ENCODE results near the gene SHLD1. TPM values are rescaled to one million over a fixed set of nuclear protein-coding genes. Genes with fewer than 3 reads are reported as not detected.
"Not testable (repeated sequence)": the region's sequence is repeated elsewhere in the genome, so short reads cannot be mapped to it uniquely, and the experiment has no call there.

SHLD1 gene
- total RNA-seq, 2 donors from 2014 or later, result 8.9 to 9.3 TPM

GRCh38 chr20:5803754-5804303, 53.6 kb downstream of the SHLD1 start:
- not testable (repeated sequence) for ATAC-seq, DNase-seq
- intact Hi-C loops (cut with DNase I), result loop anchor here in 1 of 2 donors (10.0 kb wide), 1 partner anchor 91 kb away; no protein-coding TSS in a partner anchor

GRCh38 chr20:5806457-5807263, 56.5 kb downstream of the SHLD1 start:
- DNase-seq, result no peak
- intact Hi-C loops (cut with DNase I), result loop anchor here in 1 of 2 donors (10.0 kb wide), 1 partner anchor 88 kb away; no protein-coding TSS in a partner anchor
- peak; percentile 39 to 68 for ATAC-seq

- intact Hi-C loops (cut with DNase I), result loop anchor here in 1 of 2 donors (10.0 kb wide), 1 partner anchor 87 kb away; no protein-coding TSS in a partner anchor
- ATAC-seq (no peak), DNase-seq (no peak)
Measured at GRCh38 chr20:5807431-5807830, 57.2 kb downstream of the SHLD1 start.

- intact Hi-C loops (cut with DNase I), result loop anchor here in 1 of 2 donors (10.0 kb wide), 1 partner anchor 86 kb away; no protein-coding TSS in a partner anchor
- no peak for DNase-seq
- ATAC-seq, result no peak
Measured at GRCh38 chr20:5808901-5809300, 58.7 kb downstream of the SHLD1 start.

- ATAC-seq (no peak), DNase-seq (no peak)
- intact Hi-C loops (cut with DNase I), result loop anchor here in 1 of 2 donors (10.0 kb wide), 1 partner anchor 85 kb away; no protein-coding TSS in a partner anchor
Measured at GRCh38 chr20:5809495-5809894, 59.3 kb downstream of the SHLD1 start.

- DNase-seq (no peak), ATAC-seq (no peak)
- intact Hi-C loops (cut with DNase I), result no loop called here
Measured at GRCh38 chr20:5810800-5811422, 60.7 kb downstream of the SHLD1 start.

GRCh38 chr20:5811746-5812145, 61.5 kb downstream of the SHLD1 start:
- ATAC-seq (no peak), DNase-seq (no peak)
- intact Hi-C loops (cut with DNase I), result no loop called here

GRCh38 chr20:5818346-5818681, 68.1 kb downstream of the SHLD1 start:
- no peak for ATAC-seq

GRCh38 chr20:5820738-5821137, 70.5 kb downstream of the SHLD1 start:
- intact Hi-C loops (cut with DNase I), result no loop called here
- ATAC-seq (no peak), DNase-seq (no peak)

More at GRCh38 chr20:5818346-5818681, 68.1 kb downstream of the SHLD1 start:
- intact Hi-C loops (cut with DNase I), result no loop called here
- no peak for DNase-seq

GRCh38 chr20:5821627-5822215, 71.5 kb downstream of the SHLD1 start:
- intact Hi-C loops (cut with DNase I), result no loop called here
- ATAC-seq (peak in 1 of 2 donors; percentile 27), DNase-seq (no peak)

- intact Hi-C loops (cut with DNase I), result no loop called here
- ATAC-seq (peak in 1 of 2 donors; percentile 21), DNase-seq (no peak)
Measured at GRCh38 chr20:5822569-5822968, 72.4 kb downstream of the SHLD1 start.

- DNase-seq (no peak), ATAC-seq (no peak)
- intact Hi-C loops (cut with DNase I), result no loop called here
Measured at GRCh38 chr20:5825130-5825719, 75.0 kb downstream of the SHLD1 start.

GRCh38 chr20:5827098-5827853, 77.1 kb downstream of the SHLD1 start:
- ATAC-seq (peak; percentile 66 to 77), DNase-seq (no peak)
- intact Hi-C loops (cut with DNase I), result no loop called here

GRCh38 chr20:5827861-5828260, 77.7 kb downstream of the SHLD1 start:
- no peak for ATAC-seq
- no peak for DNase-seq
- intact Hi-C loops (cut with DNase I), result no loop called here

GRCh38 chr20:5829241-5829809, 79.1 kb downstream of the SHLD1 start:
- intact Hi-C loops (cut with DNase I), result no loop called here
- ATAC-seq, result no peak
- DNase-seq, result no peak

GRCh38 chr20:5831539-5832237, 81.5 kb downstream of the SHLD1 start:
- intact Hi-C loops (cut with DNase I), result loop anchor here in 1 of 2 donors (5.0 kb wide), 1 partner anchor 56 kb away; no protein-coding TSS in a partner anchor
- no peak for DNase-seq
- no peak for ATAC-seq

- DNase-seq, result no peak
- intact Hi-C loops (cut with DNase I), result loop anchor here in 1 of 2 donors (5.0 kb wide), 1 partner anchor 54 kb away; no protein-coding TSS in a partner anchor
- ATAC-seq, result peak; percentile 63 to 70
Measured at GRCh38 chr20:5833309-5833941, 83.2 kb downstream of the SHLD1 start.
